CD4-positive, alpha-beta T cell (primary cell): ENCODE results near the gene EEPD1. TPM values are rescaled to one million over a fixed set of nuclear protein-coding genes. Genes with fewer than 3 reads are reported as not detected.

ENCODE experiments used
- ATAC-seq: fragments of 200-7000 bp; cut with Tn5 transposase; one replicate; pipeline ENCODE4 v1.10.0; 2022; ENCODE audit warnings: mild to moderate bottlenecking; ENCODE audit not compliant: poor library complexity
- CTCF ChIA-PET: fragments of 350-600 bp; sonication (Branson Sonifier 250); formaldehyde crosslinking; loops from one replicate; lab custom pipeline; 2021; ENCODE audit warnings: antibody characterized with exemption, inconsistent platforms; lab: Charles Lee
- POLR2A ChIA-PET: fragments of 350-600 bp; sonication (Branson Sonifier 250); formaldehyde crosslinking; loops from one replicate; lab custom pipeline; 2021; ENCODE audit warnings: antibody characterized with exemption, inconsistent platforms; lab: Charles Lee
- DNase-seq, 14 experiments: peaks; one replicate each; pipeline ENCODE4 v3.0.0-alpha.2; 2013 to 2020; ENCODE audit warnings: mixed read lengths in 2 of 14
- H3K27ac ChIP-seq, 2 donors: one replicate each; pipeline versions ENCODE4 v1.5.1 to v1.7.0; 2013; ENCODE audit warnings: low read length in 2 of 2, low read depth in 1 of 2, mild to moderate bottlenecking in 1 of 2
- H3K27me3 ChIP-seq, 2 experiments: 1 replicate in 1 of 2; 2 replicates in 1 of 2; pipeline versions ENCODE4 v1.6.1 to v1.7.0; 2013; ENCODE audit warnings: low read length in 2 of 2, control low read depth in 1 of 2, mild to moderate bottlenecking in 1 of 2, moderate library complexity in 1 of 2; ENCODE audit not compliant: insufficient read depth in 2 of 2, control insufficient read depth in 1 of 2
- H3K36me3 ChIP-seq: one replicate; pipeline ENCODE4 v1.6.1; 2013; ENCODE audit warnings: low read length, control low read depth; ENCODE audit not compliant: insufficient read depth
- H3K4me1 ChIP-seq: one replicate; pipeline ENCODE4 v1.6.1; 2013; ENCODE audit warnings: low read length, control low read depth; ENCODE audit not compliant: insufficient read depth
- H3K4me3 ChIP-seq: one replicate; pipeline ENCODE4 v1.5.1; 2013; ENCODE audit warnings: mild to moderate bottlenecking, low read length, moderate library complexity
- H3K9me3 ChIP-seq, 2 experiments: 1 replicate in 1 of 2; 2 replicates in 1 of 2; pipeline versions ENCODE4 v1.6.1 to v1.7.0; 2013; ENCODE audit warnings: low read length in 2 of 2, mild to moderate bottlenecking in 2 of 2, control low read depth in 1 of 2, moderate library complexity in 1 of 2; ENCODE audit not compliant: control insufficient read depth in 1 of 2, insufficient read depth in 1 of 2
- H3K27ac Mint-ChIP-seq: one replicate; pipeline ENCODE4 v1.8.0; 2020; ENCODE audit warnings: mixed read lengths
- H3K27me3 Mint-ChIP-seq: one replicate; pipeline ENCODE4 v1.8.0; 2021; ENCODE audit warnings: mixed read lengths
- H3K36me3 Mint-ChIP-seq: one replicate; pipeline ENCODE4 v1.8.0; 2021; ENCODE audit warnings: low read depth, mixed read lengths
- H3K4me1 Mint-ChIP-seq: one replicate; pipeline ENCODE4 v1.8.0; 2021; ENCODE audit warnings: low read depth, mixed read lengths
- H3K4me3 Mint-ChIP-seq: one replicate; pipeline ENCODE4 v1.8.0; 2020; ENCODE audit warnings: mild to moderate bottlenecking, mixed read lengths
- H3K9me3 Mint-ChIP-seq: one replicate; pipeline ENCODE4 v1.8.0; 2020; ENCODE audit warnings: mixed read lengths
- CTCF ChIP-seq: fragments of 200-600 bp; IDR thresholded peaks from one replicate; pipeline ENCODE4 v1.8.0; 2022; ENCODE audit warnings: antibody characterized with exemption, mild to moderate bottlenecking
- intact Hi-C, 2 experiments: fragments of 100-400 bp; cut with DNase I in 1 of 2; cut with micrococcal nuclease in 1 of 2; formaldehyde crosslinking; loops; one replicate each; pipeline versions ENCODE4 v1.15.1 to v1.9.0; 2023 to 2025; cut with DNase I, micrococcal nuclease
- total RNA-seq, 174 experiments: library from RNA in 2 of 174; stranded (reverse) in 2 of 174; gene quantifications; one replicate each; pipeline ENCODE4 v1.2.3 and lab custom pipeline; 2021 to 2026

Gene EEPD1
- total RNA-seq, 2 experiments from 2014 or later, result 4.4 to 4.6 TPM

GRCh38 chr7:36159618-36160017 is 6.6 kb downstream of the EEPD1 start:
- Mint-ChIP-seq H3K27ac (no peak overlapping the region), H3K9me3 (no peaks in the 10 kb centered on the region), H3K4me1 (peaks cover 48% of the 10 kb centered on the region)

GRCh38 chr7:36160313-36160712 is 7.3 kb downstream of the EEPD1 start:
- Mint-ChIP-seq H3K4me1 (peaks cover 45% of the 10 kb centered on the region), H3K4me3 (no peak overlapping the region), H3K9me3 (no peaks in the 10 kb centered on the region), H3K27ac (no peak overlapping the region), H3K36me3 (no peaks in the 10 kb centered on the region), H3K27me3 (no peaks in the 10 kb centered on the region)
- ChIA-PET POLR2A (no interaction called here), CTCF (no interaction called here)
- H3K27me3 ChIP-seq, result no peaks in the 10 kb centered on the region
- no peak for ATAC-seq
- intact Hi-C loops, result no loop called here
- H3K36me3 ChIP-seq, result no peaks in the 10 kb centered on the region
- no peak for TF ChIP-seq CTCF
- H3K4me3 ChIP-seq, result no peak overlapping the region
- H3K9me3 ChIP-seq, result no peaks in the 10 kb centered on the region
- DNase-seq, result no peak
- peaks cover 17% of the 10 kb centered on the region for H3K4me1 ChIP-seq
- no peak overlapping the region for H3K27ac ChIP-seq

More at GRCh38 chr7:36159618-36160017, 6.6 kb downstream of the EEPD1 start:
- Histone ChIP-seq H3K4me1 (peaks cover 24% of the 10 kb centered on the region), H3K27ac (no peak overlapping the region), H3K36me3 (no peaks in the 10 kb centered on the region), H3K4me3 (no peak overlapping the region), H3K27me3 (no peaks in the 10 kb centered on the region), H3K9me3 (no peaks in the 10 kb centered on the region)
- intact Hi-C loops, result loop anchor here (5.0 to 10.0 kb wide), 4 partner anchors 125 to 465 kb away; partner anchors contain the start of gene HERPUD2 (in 1 of the 2)
- ChIA-PET CTCF (no interaction called here), POLR2A (no interaction called here)
- ATAC-seq (no peak), DNase-seq (no peak)
- Mint-ChIP-seq H3K36me3 (no peaks in the 10 kb centered on the region), H3K4me3 (no peak overlapping the region), H3K27me3 (no peaks in the 10 kb centered on the region)
- no peak for TF ChIP-seq CTCF

- Histone ChIP-seq H3K4me1 (peaks cover 6% of the 10 kb centered on the region), H3K9me3 (no peaks in the 10 kb centered on the region), H3K36me3 (no peaks in the 10 kb centered on the region), H3K27me3 (no peaks in the 10 kb centered on the region), H3K4me3 (no peak overlapping the region), H3K27ac (no peak overlapping the region)
- ATAC-seq (no peak), DNase-seq (no peak)
- ChIA-PET POLR2A (interaction anchor here (0.7 kb wide), 1 partner anchor 126 kb away, joined by 3 read pairs; no protein-coding TSS in a partner anchor), CTCF (no interaction called here)
- intact Hi-C loops, result no loop called here
- no peaks in the 10 kb centered on the region for H3K36me3 Mint-ChIP-seq
- no peaks in the 10 kb centered on the region for H3K27me3 Mint-ChIP-seq
- no peaks in the 10 kb centered on the region for H3K9me3 Mint-ChIP-seq
- TF ChIP-seq CTCF, result no peak
- H3K4me1 Mint-ChIP-seq, result peaks cover 28% of the 10 kb centered on the region
- no peak overlapping the region for H3K27ac Mint-ChIP-seq
- H3K4me3 Mint-ChIP-seq, result no peak overlapping the region
Measured at GRCh38 chr7:36161996-36162395, 8.9 kb downstream of the EEPD1 start.
